NCI-H2196 treated with DMSO at 0.1 percent for 48 hours (cell line): ENCODE measurements around the gene PHLDB3.

Source experiments
- DNase-seq: peaks from one replicate; lab custom pipeline; 2025; ENCODE audit not compliant: unreplicated experiment; lab: John Stamatoyannopoulos, UW

Gene PHLDB3

DNA sequence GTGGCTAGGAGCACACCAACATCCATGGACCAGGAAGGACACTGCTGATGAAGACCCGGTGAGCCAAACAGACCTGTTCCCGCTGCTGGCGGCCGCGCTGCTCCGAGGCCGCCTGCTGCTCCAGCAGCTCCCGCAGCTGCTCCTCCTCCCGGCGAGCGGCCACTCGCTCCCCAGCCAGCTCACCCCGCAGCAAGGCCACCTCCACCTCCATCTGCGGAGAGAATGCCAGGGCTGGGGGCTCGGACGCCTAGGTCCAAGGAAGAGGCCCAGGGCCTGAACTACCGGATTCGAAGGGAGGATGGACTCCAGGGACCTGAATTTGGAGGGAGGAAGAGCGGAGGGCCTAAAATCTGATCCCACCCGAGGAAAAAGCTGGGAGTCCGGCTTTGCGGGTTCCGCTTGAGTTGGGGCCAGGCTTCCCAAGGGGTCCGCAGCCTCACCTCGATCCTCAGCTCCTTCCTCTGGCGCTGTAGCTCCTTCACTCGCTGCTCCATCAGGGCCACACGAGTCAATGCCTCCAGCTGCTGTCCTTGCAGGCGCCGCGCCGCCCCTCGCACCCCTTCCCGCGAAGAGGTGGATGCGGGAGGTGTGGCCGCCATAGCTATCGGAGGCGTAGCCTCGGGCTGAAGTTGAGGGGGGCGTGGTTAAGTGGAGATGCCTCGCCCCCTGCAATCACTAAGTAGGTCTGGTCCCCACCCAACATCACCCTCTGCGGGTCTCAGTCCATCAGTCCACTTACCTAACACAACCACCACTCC, 2.7 kb downstream of the PHLDB3 start:
- no peak for DNase-seq

DNA sequence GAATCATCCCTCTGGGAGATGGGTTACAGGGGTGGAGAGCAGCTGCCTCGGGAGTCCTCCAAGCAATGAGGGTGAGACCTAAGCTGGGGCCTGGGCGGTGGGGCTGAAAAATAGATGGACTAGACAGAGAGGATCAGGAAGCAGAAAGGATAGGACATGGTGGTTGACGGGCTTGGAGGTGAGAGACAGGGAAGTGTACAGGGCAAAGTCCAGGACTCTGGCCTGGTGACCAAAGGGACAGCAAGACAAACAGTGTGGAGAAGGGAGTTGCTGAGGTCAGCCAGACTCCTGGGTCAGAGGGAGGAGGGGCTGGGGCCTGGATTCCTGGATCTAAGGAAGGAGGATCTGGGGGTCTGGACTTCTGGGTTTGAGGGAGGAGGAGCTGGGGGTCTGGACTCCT, 5.5 kb downstream of the PHLDB3 start:
- no peak for DNase-seq

DNA sequence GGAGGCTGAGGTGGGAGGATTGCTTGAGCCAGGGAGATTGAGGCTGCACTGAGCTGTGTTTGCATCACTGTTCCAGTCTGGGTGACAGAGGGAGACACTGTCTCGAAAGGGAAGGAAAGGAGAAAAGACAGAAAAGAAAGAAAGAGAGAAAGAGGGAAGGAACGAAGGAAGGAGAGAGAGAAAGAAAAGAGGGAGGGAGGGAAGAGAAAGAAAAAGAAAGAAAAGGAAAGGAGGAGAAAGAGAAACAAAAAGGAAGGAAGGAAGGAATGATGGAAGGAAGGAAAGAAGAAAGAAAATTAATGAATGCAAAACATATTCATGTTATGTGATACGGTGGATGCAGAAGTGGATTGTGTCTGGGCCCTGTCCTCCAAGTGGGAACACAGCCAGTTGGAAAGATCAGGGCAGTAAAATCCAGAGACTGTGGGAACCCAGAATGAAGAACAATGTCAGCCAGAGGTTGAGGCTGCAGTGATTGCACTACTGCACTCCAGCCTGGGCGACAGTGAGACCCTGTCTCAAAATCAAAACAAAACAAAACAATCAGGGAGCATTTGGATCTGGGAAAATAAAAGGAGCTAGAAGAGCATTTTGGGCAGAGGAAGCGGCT, 6.2 kb downstream of the PHLDB3 start:
- DNase-seq = no peak

DNA sequence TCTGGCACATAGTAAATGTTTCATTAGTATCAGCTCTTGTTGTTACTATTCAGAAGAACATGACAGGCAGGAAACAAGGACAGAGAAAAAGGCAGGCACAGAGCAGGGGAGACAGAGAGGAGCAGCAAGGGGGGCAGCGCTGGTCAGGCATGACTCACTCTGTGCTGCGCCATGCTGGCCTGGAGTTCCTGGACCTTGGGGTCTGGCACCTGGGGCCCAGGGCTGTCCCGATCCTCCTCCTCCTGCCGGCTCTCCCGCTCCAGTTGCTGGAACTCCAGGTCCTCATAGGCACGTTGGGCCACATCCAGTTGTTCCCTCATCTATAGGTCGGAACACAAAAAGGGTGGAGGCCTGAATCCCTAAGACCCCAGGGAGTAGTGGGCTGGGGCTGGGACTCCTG, 7.6 kb downstream of the PHLDB3 start:
- DNase-seq = no peak

DNA sequence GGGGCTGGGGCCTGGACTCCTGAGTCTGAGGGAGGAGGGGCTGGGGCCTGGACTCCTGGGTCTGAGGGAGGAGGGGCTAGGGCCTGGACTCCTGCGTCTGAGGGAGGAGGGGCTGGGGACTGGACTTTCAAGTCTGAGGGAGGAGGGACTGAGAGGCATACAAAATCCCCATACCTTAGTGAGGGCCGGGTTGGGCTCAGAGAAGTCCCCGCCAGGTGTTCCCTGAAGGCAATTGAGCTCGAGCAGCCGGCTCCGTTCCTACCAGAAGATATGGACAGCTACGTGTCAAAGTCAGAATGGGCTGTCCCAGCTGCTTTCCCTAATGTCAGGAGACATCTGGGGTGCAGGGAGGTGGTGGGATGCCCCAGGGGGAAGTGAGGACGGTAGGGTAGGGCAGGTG, 9.5 kb downstream of the PHLDB3 start:
- DNase-seq = no peak

- no peak for DNase-seq
Measured at GRCh38 chr19:43490759-43491158, 13.8 kb downstream of the PHLDB3 start.

DNA sequence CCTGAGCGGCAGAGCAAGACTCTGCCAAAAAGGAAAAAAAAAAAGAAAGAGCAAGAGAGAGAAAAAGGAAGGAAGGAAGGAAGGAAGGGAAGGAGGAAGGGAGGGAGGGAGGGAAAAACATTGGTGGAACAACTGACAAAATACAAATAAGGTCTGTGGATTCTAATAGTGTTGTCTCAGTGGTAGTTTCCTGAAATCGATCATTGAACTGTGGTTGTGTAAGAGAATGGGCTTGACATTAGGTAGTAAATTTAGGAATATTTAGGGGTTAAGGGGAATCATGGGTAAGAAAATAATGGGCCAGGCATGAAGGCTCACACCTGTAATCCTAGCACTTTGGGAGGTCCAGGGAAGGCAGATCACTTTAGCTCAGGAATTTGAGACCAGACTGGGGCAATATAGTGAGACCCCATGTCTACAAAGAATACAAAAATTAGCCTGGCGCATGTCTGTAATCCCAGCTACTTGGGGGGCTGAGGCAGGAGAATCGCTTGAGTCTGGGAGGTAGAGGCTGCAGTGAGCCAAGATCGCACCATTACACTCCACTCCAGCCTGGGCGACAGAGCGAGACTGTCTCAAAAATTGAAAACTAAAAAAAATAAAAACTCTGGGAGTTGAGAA, 14.5 kb downstream of the PHLDB3 start:
- no peak for DNase-seq

DNA sequence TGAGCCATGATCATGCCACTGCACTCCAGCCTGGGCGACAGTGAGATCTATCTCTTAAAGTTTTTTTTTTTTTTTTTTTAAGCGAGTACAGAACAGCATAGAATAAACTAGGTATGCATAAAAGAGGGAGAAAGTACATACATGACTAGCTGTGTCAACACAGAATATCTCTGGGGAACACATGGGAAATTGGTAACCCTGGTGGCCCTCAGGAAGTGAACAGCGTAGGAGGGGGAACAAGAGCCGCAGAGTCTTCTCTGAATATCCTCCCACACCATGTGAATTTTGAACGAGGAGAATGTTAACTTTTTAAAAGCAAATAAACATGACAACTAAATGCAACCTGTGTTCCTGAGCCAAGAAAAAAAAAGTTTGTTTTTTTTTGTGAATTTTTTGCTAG, 15.2 kb downstream of the PHLDB3 start:
- DNase-seq = no peak

- DNase-seq = no peak
Measured at GRCh38 chr19:43488179-43488578, 16.4 kb downstream of the PHLDB3 start.

DNA sequence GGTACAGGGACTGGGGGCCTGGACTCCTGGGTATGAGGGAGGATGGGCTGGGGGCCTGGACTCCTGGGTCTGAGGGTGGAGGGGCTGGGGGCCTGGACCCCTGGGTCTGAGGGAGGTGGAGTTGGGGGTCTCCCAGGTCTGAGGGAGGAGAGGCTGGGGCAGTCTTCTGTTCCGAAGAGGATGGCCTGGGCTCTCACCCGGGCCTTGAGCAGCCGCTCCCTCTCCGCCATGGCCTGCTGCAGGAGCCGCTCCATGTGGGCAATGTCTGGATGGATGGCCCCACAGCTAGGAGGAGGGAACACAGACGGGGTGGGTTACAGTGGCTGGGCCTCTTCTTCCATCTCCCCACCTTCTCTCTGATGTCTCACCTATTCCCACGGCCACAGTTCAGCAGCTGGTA, 18.1 kb downstream of the PHLDB3 start:
- no peak for DNase-seq

DNA sequence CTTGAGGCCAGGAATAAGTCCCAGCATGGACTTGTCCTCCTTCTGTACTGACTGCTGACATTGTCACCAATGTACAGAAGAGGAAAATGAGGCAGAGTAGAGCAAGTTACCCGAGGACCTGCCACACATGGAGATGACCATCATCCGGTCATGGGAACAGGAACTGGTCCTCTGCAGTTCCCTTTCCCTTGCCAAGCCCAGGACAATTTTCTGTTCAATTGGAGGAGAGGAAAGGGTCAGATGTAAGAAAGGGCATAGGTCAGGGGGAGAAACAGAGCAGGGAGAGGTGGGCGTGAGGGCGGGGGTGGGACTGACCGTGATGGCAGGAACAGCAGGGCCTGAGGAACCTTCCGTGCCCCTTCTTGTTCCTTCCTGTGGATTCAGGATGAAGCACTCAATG, 18.6 kb downstream of the PHLDB3 start:
- no peak for DNase-seq

DNA sequence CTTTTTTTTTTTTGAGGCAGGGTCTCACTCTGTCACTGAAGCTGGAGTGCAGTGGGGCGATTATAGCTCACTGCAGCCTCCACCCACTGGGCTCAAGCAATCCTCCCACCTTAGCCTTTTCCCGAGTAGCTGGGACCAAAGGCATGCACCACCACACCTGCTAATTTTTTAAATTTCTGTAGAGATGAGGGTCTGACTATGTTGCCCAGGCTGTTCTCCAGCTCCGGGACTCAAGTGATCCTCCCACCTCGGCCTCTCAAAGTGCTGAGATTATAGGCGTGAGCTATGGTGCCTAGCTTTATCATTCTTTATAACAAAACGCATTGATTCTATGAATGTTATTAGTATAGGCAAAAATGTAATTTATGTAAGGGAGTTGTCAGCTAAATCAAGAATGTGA, 21.3 kb downstream of the PHLDB3 start:
- no peak for DNase-seq

- no peak for DNase-seq
Measured at GRCh38 chr19:43482193-43482592, 22.4 kb downstream of the PHLDB3 start.

GRCh38 chr19:43481701-43482100, 22.8 kb downstream of the PHLDB3 start:
- no peak for DNase-seq

- no peak for DNase-seq
Measured at GRCh38 chr19:43480574-43480973, 24.0 kb downstream of the PHLDB3 start.

DNA sequence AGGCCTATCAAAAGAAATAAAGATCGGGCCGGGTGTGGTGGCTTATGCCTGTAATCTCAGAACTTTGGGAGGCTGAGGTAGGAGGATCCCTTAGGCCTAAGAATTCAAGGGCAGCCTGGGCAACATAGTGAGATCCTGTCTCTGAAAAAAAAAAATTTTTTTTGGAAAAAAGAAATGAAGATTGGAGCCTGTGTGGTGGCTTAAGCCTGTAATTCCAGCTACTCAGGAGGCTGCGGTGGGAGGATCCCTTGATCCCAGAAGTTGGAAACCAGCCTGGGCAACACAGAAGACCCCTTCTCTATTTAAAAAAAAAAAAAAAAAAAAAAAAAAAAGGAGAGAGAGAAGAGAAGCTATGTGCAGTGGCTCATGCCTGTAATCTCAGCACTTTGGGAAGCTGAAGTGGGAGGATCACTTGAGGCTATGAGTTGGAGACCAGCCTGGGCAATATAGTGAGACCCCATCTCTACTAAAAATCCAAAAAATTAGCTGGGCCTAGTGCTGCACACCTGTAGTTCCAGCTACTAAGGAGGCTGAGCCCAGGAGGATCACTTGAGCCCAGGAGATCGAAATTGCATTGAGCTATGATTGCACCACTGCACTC, 24.5 kb downstream of the PHLDB3 start:
- DNase-seq = no peak

DNA sequence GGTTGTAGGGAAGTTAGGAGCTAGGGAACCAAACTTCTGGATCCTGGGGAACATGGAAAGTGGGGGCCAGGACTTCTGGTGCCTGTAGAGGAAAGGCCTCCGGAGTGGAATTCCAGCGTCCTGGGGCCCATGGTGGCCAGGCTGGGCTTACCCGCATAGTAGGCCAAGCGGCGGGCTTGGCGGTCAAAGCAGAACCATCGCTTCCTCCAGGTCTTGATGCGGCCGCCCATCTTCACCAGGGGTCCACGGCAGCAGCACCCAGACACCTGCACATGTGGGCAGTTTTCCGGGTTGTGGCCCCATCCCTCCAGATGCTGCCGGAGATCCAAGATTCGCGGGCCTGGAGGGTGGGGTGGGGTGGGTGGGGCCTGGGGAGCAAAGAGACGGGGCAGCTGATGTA, 25.3 kb downstream of the PHLDB3 start:
- DNase-seq = no peak

GRCh38 chr19:43478323-43478722, 26.2 kb downstream of the PHLDB3 start:
- DNase-seq = no peak

- no peak for DNase-seq
Measured at GRCh38 chr19:43476606-43477005, 27.9 kb downstream of the PHLDB3 start.

DNA sequence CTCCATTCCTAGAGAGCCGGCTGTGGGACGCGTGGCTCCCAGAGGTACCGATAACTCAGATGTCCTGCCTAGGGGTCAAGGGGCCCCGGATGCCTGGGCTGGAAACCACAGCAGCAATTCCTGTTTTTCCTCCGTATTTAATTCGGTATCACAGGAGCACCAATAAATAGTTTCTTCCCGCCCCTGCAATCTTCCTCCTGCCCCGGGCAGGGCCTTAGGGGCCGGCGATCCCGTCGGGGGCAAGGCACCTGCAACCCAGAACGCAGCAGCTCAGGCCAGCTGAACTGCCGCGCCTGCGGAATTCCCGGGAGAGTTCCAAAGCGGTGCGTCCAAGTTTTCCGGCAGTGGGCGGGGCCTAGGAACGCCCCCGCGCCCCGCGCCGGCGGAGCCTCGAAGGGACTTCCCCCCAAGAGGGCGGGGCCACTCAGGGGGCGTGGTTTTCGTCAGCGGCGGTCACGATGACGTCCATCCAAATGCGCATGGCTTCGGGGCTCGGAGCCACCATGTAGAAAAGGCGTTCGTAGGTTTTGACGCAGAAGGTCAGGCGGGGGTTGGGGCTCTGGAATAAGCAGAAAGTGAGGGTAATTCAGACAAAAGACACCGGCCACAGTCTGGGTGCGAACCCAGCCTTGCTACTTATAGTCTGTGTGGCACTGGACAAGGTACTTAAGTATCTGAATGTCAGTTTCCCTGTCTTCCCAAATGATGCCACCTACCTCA, 29.4 kb downstream of the PHLDB3 start:
- peak; percentile 81 for DNase-seq

- no peak for DNase-seq
Measured at GRCh38 chr19:43474487-43474886, 30.1 kb downstream of the PHLDB3 start.
